Measurements from ENCODE around the gene DTWD2.

DTWD2 gene

DNA sequence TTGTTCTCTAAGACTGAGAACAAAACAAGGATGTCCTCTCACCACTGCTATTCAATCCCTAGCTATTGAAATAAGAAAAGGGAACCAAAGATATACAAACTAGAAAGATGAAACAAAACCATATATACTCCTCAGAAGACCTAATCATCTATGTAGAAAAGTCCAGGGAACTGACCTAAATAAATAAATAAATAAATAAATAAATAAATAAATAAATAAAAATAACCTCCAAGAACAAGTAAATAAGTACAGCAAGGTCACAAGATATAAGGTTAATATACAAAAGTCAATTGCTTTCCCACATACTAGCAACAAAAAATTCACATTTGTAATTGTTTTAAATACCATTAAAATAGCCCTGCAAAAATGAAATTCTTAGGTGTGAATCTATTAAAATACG is 54.6 kb downstream of the DTWD2 start:
- Histone ChIP-seq H3K4me1 (ENCODE audit: low read length) (peaks cover 12% of the 10 kb centered on the region), H2AFZ (ENCODE audit: low read depth, low read length) (no peak overlapping the region), H3K36me3 (replicated peaks; ENCODE audit: low read depth, low read length) (no peaks in the 10 kb centered on the region), H3K9me3 (ENCODE audit: insufficient read depth, low read length) (no peaks in the 10 kb centered on the region), H3K79me2 (ENCODE audit: low read length) (no peaks in the 10 kb centered on the region), H4K20me1 (ENCODE audit: insufficient read depth, low read length) (no peaks in the 10 kb centered on the region), H3K4me3 (ENCODE audit: low read length) (no peak overlapping the region), H3K27me3 (ENCODE audit: low read depth, low read length) (no peaks in the 10 kb centered on the region), H3K9ac (ENCODE audit: low read length) (no peak overlapping the region), H3K4me2 (ENCODE audit: low read length) (no peak overlapping the region), H3K27ac (ENCODE audit: low read length) (no peak overlapping the region)
- TF ChIP-seq, protein P1, sequence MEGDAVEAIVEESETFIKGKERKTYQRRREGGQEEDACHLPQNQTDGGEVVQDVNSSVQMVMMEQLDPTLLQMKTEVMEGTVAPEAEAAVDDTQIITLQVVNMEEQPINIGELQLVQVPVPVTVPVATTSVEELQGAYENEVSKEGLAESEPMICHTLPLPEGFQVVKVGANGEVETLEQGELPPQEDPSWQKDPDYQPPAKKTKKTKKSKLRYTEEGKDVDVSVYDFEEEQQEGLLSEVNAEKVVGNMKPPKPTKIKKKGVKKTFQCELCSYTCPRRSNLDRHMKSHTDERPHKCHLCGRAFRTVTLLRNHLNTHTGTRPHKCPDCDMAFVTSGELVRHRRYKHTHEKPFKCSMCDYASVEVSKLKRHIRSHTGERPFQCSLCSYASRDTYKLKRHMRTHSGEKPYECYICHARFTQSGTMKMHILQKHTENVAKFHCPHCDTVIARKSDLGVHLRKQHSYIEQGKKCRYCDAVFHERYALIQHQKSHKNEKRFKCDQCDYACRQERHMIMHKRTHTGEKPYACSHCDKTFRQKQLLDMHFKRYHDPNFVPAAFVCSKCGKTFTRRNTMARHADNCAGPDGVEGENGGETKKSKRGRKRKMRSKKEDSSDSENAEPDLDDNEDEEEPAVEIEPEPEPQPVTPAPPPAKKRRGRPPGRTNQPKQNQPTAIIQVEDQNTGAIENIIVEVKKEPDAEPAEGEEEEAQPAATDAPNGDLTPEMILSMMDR (IDR thresholded peaks at IDR 0.05; ENCODE audit: low read depth, low read length) = no peak
- no peak for TF ChIP-seq EZH2phosphoT487 (IDR thresholded peaks at IDR 0.05; ENCODE audit: low read depth)

DNA sequence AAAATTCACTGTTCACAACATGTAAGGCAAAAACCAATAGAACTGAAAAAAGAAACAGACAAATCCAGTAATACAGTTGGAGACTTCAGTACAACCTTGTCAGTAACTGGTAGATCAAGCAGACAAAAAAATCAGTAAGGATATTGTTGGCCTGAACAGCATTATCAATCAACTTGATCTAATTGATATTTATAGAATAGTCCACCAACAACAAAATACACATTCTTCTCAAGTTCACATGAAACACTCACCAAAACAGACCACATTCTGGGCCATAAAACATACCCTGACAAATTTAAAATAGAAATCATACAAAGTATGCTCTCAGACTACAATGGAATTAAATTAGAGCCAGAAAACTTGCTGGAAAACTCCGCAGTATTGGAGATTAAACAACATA is 56.8 kb downstream of the DTWD2 start:
- no peak overlapping the region for H3K4me2 ChIP-seq (ENCODE audit: low read length)
- H3K9me3 ChIP-seq (ENCODE audit: insufficient read depth, low read length) = no peaks in the 10 kb centered on the region
- H2AFZ ChIP-seq (ENCODE audit: low read depth, low read length) = no peak overlapping the region
- H3K27me3 ChIP-seq (ENCODE audit: low read depth, low read length) = no peaks in the 10 kb centered on the region
- H3K79me2 ChIP-seq (ENCODE audit: low read length) = no peaks in the 10 kb centered on the region
- no peak overlapping the region for H3K4me3 ChIP-seq (ENCODE audit: low read length)
- H3K27ac ChIP-seq (ENCODE audit: low read length) = no peak overlapping the region
- TF ChIP-seq, protein P1 (IDR thresholded peaks at IDR 0.05; ENCODE audit: low read depth, low read length) = no peak
- TF ChIP-seq EZH2phosphoT487 (IDR thresholded peaks at IDR 0.05; ENCODE audit: low read depth) = no peak
- peaks cover 10% of the 10 kb centered on the region for H3K4me1 ChIP-seq (ENCODE audit: low read length)
- H3K36me3 ChIP-seq (replicated peaks; ENCODE audit: low read depth, low read length) = no peaks in the 10 kb centered on the region
- no peak overlapping the region for H3K9ac ChIP-seq (ENCODE audit: low read length)
- H4K20me1 ChIP-seq (ENCODE audit: insufficient read depth, low read length) = no peaks in the 10 kb centered on the region

DNA sequence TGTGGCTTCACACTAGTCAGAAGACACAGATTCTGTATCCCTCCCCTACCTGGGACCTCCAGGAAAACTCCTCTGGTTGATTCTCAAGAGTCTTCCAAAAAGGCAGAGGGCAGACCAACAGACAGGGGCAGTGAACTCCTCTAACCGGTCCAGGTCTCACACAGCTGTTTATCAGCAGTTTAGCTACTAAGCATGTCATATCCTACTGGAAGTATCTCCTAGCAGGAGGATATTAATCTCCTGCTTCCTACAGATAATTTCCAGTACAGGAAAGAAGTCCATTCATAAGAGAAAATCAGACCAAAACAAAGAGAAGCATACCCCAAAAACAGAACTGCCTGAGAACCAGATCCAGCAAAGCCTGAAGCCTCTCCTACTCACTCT is 64.3 kb downstream of the DTWD2 start:
- Histone ChIP-seq H2AFZ (ENCODE audit: low read depth, low read length) (no peak overlapping the region), H3K9ac (ENCODE audit: low read length) (no peak overlapping the region), H3K79me2 (ENCODE audit: low read length) (no peaks in the 10 kb centered on the region), H3K27ac (ENCODE audit: low read length) (no peak overlapping the region), H3K27me3 (ENCODE audit: low read depth, low read length) (no peaks in the 10 kb centered on the region), H3K4me3 (ENCODE audit: low read length) (no peak overlapping the region), H3K9me3 (ENCODE audit: insufficient read depth, low read length) (no peaks in the 10 kb centered on the region), H3K4me2 (ENCODE audit: low read length) (no peak overlapping the region), H3K4me1 (ENCODE audit: low read length) (peaks cover 12% of the 10 kb centered on the region), H4K20me1 (ENCODE audit: insufficient read depth, low read length) (no peaks in the 10 kb centered on the region), H3K36me3 (replicated peaks; ENCODE audit: low read depth, low read length) (no peaks in the 10 kb centered on the region)
- TF ChIP-seq, protein P1 (IDR thresholded peaks at IDR 0.05; ENCODE audit: low read depth, low read length) = no peak
- TF ChIP-seq EZH2phosphoT487 (IDR thresholded peaks at IDR 0.05; ENCODE audit: low read depth) = no peak

DNA sequence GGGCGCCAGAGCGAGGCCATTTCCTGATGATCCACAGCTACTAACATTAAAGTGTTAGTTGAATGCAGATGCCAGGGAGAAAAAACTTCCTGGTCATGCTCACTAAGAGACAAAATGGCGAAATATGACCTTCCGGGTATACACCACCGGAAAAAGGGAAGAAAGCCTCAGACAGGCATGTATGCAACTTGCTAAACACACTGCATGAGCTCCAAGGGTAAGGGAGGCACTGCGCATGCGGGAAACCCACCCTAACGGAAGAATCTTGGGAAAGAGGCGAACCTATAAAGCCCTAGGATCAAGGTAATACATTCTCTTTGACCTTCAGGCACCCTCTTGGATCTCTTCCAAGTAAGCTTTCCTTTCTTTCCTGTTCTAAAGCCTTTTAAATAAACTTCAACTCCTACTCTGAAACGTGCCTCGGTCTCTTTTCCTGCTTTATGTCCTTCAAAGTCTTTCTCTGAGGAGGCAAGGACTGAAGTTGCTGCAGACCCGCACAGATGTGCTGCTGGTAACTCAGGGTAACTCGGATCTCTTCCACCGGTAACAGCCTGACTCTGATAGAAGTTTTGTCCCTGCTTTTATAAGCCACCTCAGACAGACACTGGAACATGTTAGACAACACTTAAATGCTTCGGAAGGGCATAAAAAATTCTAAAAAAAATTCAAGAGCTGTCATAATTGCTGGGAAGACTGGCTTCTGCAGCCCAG is 64.9 kb downstream of the DTWD2 start:
- Histone ChIP-seq H4K20me1 (ENCODE audit: insufficient read depth, low read length) (no peaks in the 10 kb centered on the region), H3K9me3 (ENCODE audit: insufficient read depth, low read length) (no peaks in the 10 kb centered on the region), H3K79me2 (ENCODE audit: low read length) (no peaks in the 10 kb centered on the region), H3K27ac (ENCODE audit: low read length) (no peak overlapping the region), H3K4me1 (ENCODE audit: low read length) (peaks cover 10% of the 10 kb centered on the region), H3K27me3 (ENCODE audit: low read depth, low read length) (no peaks in the 10 kb centered on the region), H2AFZ (ENCODE audit: low read depth, low read length) (no peak overlapping the region), H3K36me3 (replicated peaks; ENCODE audit: low read depth, low read length) (no peaks in the 10 kb centered on the region), H3K4me2 (ENCODE audit: low read length) (no peak overlapping the region), H3K4me3 (ENCODE audit: low read length) (no peak overlapping the region), H3K9ac (ENCODE audit: low read length) (no peak overlapping the region)
- TF ChIP-seq, protein P1 (IDR thresholded peaks at IDR 0.05; ENCODE audit: low read depth, low read length) = no peak
- no peak for TF ChIP-seq EZH2phosphoT487 (IDR thresholded peaks at IDR 0.05; ENCODE audit: low read depth)

Measured in OCI-LY3 (cell line).